Measurements from ENCODE around the gene SYNDIG1L.

GRCh38 chr14:74411671-74412070 is 14.3 kb downstream of the SYNDIG1L start:
- TF ChIP-seq CTCF (IDR thresholded peaks at IDR 0.05; ENCODE audit: low read depth, low read length) (no peak), POLR2A (IDR thresholded peaks at IDR 0.05; ENCODE audit: extremely low read depth, insufficient read length) (no peak)

Measured in NB4 (cell line).